RWPE1 (cell line): ENCODE data around the gene SMC2.

Experiments used
- CTCF ChIA-PET: fragments of 350-600 bp; sonication (Branson Sonifier 250); formaldehyde crosslinking; extraction: SDS; loops from one replicate; lab custom pipeline; 2021; lab: Yijun Ruan, JAX
- POLR2A ChIA-PET: fragments of 400-600 bp; formaldehyde crosslinking; extraction: SDS; loops from one replicate; lab custom pipeline; 2020; ENCODE audit warnings: antibody characterized with exemption; ENCODE audit not compliant: low non-redundant PET; lab: Yijun Ruan, JAX
- DNase-seq: peaks from one replicate; pipeline ENCODE4 v3.0.0; 2012; ENCODE audit warnings: low spot score
- H3K27ac ChIP-seq: fragments of 450-650 bp; 2 replicates; pipeline ENCODE4 v1.5.1; 2017
- CTCF ChIP-seq: fragments of 450-650 bp; conservative IDR thresholded peaks from 2 replicates; pipeline ENCODE4 v1.5.1; 2017; ENCODE audit warnings: low read depth, mild to moderate bottlenecking

The SMC2 gene

GRCh38 chr9:104144336-104144735 is 50.2 kb downstream of the SMC2 start:
- DNase-seq: no peak
- ChIA-PET POLR2A (no interaction called here), CTCF (interaction anchor here (0.7 kb wide), 1 partner anchor 9 kb away, joined by 3 read pairs; no protein-coding TSS in a partner anchor)
- no peak overlapping the region for H3K27ac ChIP-seq
- TF ChIP-seq CTCF: no peak

- no peak for DNase-seq
- H3K27ac ChIP-seq: no peak overlapping the region
- ChIA-PET CTCF (no interaction called here), POLR2A (no interaction called here)
- no peak for TF ChIP-seq CTCF
Measured at GRCh38 chr9:104173067-104173466, 79.0 kb downstream of the SMC2 start.

GRCh38 chr9:104177003-104177611 is 83.0 kb downstream of the SMC2 start:
- POLR2A ChIA-PET: no interaction called here
- CTCF ChIA-PET: interaction anchor here (0.6 to 3.8 kb wide), 10 partner anchors 118 to 776 kb away, joined by 3 to 48 read pairs (median 3); no protein-coding TSS in a partner anchor
- peak; percentile 41 for DNase-seq
- no peak overlapping the region for H3K27ac ChIP-seq
- TF ChIP-seq CTCF: peak; percentile 72

GRCh38 chr9:104177676-104178075 is 83.6 kb downstream of the SMC2 start:
- CTCF ChIA-PET: interaction anchor here (0.6 to 3.8 kb wide), 4 partner anchors 117 to 208 kb away, joined by 3 to 48 read pairs (median 4); no protein-coding TSS in a partner anchor
- POLR2A ChIA-PET: no interaction called here

More at GRCh38 chr9:104177676-104178075, 83.6 kb downstream of the SMC2 start:
- no peak overlapping the region for H3K27ac ChIP-seq
- TF ChIP-seq CTCF: no peak
- no peak for DNase-seq
